OCI-LY3 (cell line): ENCODE data around the gene PKD1L1.

Source experiments
- CTCF ChIP-seq: fragments of 200-600, 300-600 bp; sonication (generic); IDR thresholded peaks from 2 replicates; pipeline ENCODE4 v1.5.1; 2014; ENCODE audit warnings: antibody characterized with exemption, low read length, low read depth
- EZH2phosphoT487 ChIP-seq: fragments of 200-600 bp; shearing (Covaris generic); IDR thresholded peaks from 2 replicates; pipeline ENCODE4 v1.6.1; 2018; ENCODE audit warnings: antibody characterized with exemption, mixed run types, low read depth

- TF ChIP-seq CTCF: no peak
- no peak for TF ChIP-seq EZH2phosphoT487
Observed at GRCh38 chr7:47779341-47779771, 168.9 kb downstream of the PKD1L1 start.
